ENCODE data around the gene GRM4. TPM values are rescaled to one million over a fixed set of nuclear protein-coding genes. Genes with fewer than 3 reads are reported as not detected.

GRM4 gene
- total and polyA plus RNA-seq, 9 donors = under 0.01 to 0.37 (median 0.08) TPM; not detected in 2

- no peak for TF ChIP-seq CTCF (IDR thresholded peaks at IDR 0.05)
- no peak for TF ChIP-seq EP300 (IDR thresholded peaks at IDR 0.05)
- no peak for TF ChIP-seq POLR2A (IDR thresholded peaks at IDR 0.05)
- Histone ChIP-seq H3K4me1 (ENCODE audit: insufficient read depth) (no peaks in the 10 kb centered on the region), H3K9me3 (peaks cover 0 to 4% of the 10 kb centered on the region in 2 donors), H3K4me3 (no peak overlapping the region), H3K27ac (no peak overlapping the region), H3K36me3 (no peaks in the 10 kb centered on the region), H3K27me3 (no peaks in the 10 kb centered on the region)
- intact Hi-C loops (cut with DNase I) = no loop called here
- DNase-seq = no peak
- WGBS, 3 donors = 26 to 38% (median 30%) methylated on average over 5 of the region's 5 CpGs
Observed at GRCh38 chr6:33990061-33990541, 155.8 kb downstream of the GRM4 start.

GRCh38 chr6:33989016-33989854, 156.7 kb downstream of the GRM4 start:
- 78 to 86% (median 81%) methylated on average over 13 of the region's 13 CpGs for WGBS, 3 donors

GRCh38 chr6:33988121-33989015, 157.5 kb downstream of the GRM4 start:
- no peak overlapping the region for H3K27ac ChIP-seq
- H3K4me3 ChIP-seq = no peak overlapping the region
- intact Hi-C loops (cut with DNase I) = no loop called here
- no peaks in the 10 kb centered on the region for H3K4me1 ChIP-seq (ENCODE audit: insufficient read depth)
- TF ChIP-seq POLR2A (IDR thresholded peaks at IDR 0.05) (no peak), EP300 (IDR thresholded peaks at IDR 0.05) (no peak), CTCF (IDR thresholded peaks at IDR 0.05) (no peak)
- no peaks in the 10 kb centered on the region for H3K36me3 ChIP-seq
- no peaks in the 10 kb centered on the region for H3K9me3 ChIP-seq
- WGBS, 3 donors = 61 to 65% (median 62%) methylated on average over 15 to 16 of the region's 16 CpGs
- H3K27me3 ChIP-seq = no peaks in the 10 kb centered on the region
- DNase-seq = no peak

More at GRCh38 chr6:33989016-33989854, 156.7 kb downstream of the GRM4 start:
- intact Hi-C loops (cut with DNase I) = no loop called here
- DNase-seq = no peak
- H3K36me3 ChIP-seq = no peaks in the 10 kb centered on the region
- no peak for TF ChIP-seq CTCF (IDR thresholded peaks at IDR 0.05)
- TF ChIP-seq POLR2A (IDR thresholded peaks at IDR 0.05) = no peak
- TF ChIP-seq EP300 (IDR thresholded peaks at IDR 0.05) = no peak
- H3K27me3 ChIP-seq = no peaks in the 10 kb centered on the region
- no peak overlapping the region for H3K4me3 ChIP-seq
- H3K27ac ChIP-seq = no peak overlapping the region
- no peaks in the 10 kb centered on the region for H3K4me1 ChIP-seq (ENCODE audit: insufficient read depth)
- peaks cover 0 to 4% of the 10 kb centered on the region in 2 donors for H3K9me3 ChIP-seq

- no peaks in the 10 kb centered on the region for H3K36me3 ChIP-seq
- DNase-seq = no peak
- no peak overlapping the region for H3K4me3 ChIP-seq
- H3K9me3 ChIP-seq = no peaks in the 10 kb centered on the region
- no peaks in the 10 kb centered on the region for H3K27me3 ChIP-seq
- no peak overlapping the region for H3K27ac ChIP-seq
- TF ChIP-seq EP300 (IDR thresholded peaks at IDR 0.05) = no peak
- no peak for TF ChIP-seq POLR2A (IDR thresholded peaks at IDR 0.05)
- TF ChIP-seq CTCF (IDR thresholded peaks at IDR 0.05) = no peak
- no peaks in the 10 kb centered on the region for H3K4me1 ChIP-seq (ENCODE audit: insufficient read depth)
- 90 to 92% (median 90%) methylated on average over 13 of the region's 13 CpGs for WGBS, 3 donors
- intact Hi-C loops (cut with DNase I) = no loop called here
Observed at GRCh38 chr6:33987531-33988021, 158.3 kb downstream of the GRM4 start.

All from ovary (tissue), 9 donors.